K562 treated with DMSO at 1 percent for 24 hours (cell line): ENCODE data around the gene DSCAM. TPM values are rescaled to one million over a fixed set of nuclear protein-coding genes. Genes with fewer than 3 reads are reported as not detected.

Experiments used
- total RNA-seq: library from RNA; unstranded; fragments of 300-600 nt; gene quantifications from 2 replicates; pipeline ENCODE4 v1.2.3, GENCODE V29; 2022; ENCODE audit warnings: low read depth; ENCODE audit not compliant: insufficient read depth

DSCAM gene
- not detected in 2 replicates for total RNA-seq

DNA sequence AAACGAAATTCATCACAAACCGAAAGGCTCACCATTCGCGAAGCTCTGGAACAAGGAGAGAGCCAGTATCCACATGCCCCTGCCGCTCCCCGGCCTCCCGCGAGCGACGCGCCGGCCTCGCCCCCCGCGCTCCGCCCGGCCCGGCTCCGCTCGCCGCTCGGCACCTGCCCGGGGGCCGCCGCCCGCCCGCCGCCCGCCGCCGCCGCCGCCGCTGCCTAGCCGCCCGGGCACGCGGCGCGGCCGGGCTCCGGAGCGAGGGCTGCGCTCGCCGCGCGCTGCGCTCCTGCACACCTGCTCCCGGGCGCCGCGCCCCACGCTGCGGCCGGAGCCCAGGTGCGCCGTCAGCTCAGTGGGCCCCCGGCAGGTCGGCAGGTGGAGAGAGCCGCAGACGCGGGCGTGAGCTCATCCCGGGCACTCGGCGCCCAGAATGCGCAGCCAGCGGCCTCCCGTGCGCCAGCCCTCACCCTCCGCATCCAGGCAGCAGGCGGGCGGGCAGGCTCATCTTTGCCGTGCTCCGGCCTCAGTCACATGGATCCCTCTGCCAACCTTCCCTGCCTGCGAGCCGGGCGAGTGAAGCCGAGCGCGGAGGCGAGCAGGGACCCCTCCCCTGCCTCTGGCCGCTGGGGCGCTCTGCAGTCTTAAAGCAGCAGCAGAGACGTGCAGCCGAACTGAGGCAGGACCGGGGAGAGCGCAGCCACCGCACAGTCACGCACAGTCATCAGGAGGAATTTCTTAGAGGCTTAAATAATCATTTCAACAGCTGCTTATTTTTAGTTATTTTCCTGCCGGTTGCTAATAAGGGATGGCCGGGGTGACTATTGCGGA is at the start of gene DSCAM:
DSCAM (minus strand) TSS at position 572 of the 825 bp plus-strand sequence; CDS start at position 75, 497 bp downstream.

